Gastrocnemius medialis (tissue), 4 donors: ENCODE measurements around the gene ULBP3. TPM values are rescaled to one million over a fixed set of nuclear protein-coding genes. Genes with fewer than 3 reads are reported as not detected.
A peak's percentile ranks its signal among the peaks of the same experiment; 100 is the strongest.
"Not testable (repeated sequence)": the region's sequence is repeated elsewhere in the genome, so short reads cannot be mapped to it uniquely, and the experiment has no call there.

Experiments
- ATAC-seq, 2 donors: fragments of 150-250 bp; one replicate each; pipeline ENCODE4 v1.9.1; 2016
- DNase-seq, 2 donors: peaks; one replicate each; pipeline ENCODE4 v3.0.0-alpha.2; 2019
- H3K27ac ChIP-seq, 4 donors: fragments of 200-600 bp; sonication (generic); 1 replicate in 1 of 4; 2 replicates in 3 of 4; pipeline ENCODE4 v1.5.1; 2016 to 2018; ENCODE audit warnings: mild to moderate bottlenecking in 2 of 4, moderate library complexity in 1 of 4
- H3K27me3 ChIP-seq, 3 donors: fragments of 200-600 bp; sonication (generic) in 2 of 3; 1 replicate in 1 of 3; 2 replicates in 2 of 3; pipeline versions ENCODE4 v1.5.1 to v1.6.0; 2016 to 2019; ENCODE audit warnings: mild to moderate bottlenecking in 1 of 3, moderate library complexity in 1 of 3
- H3K36me3 ChIP-seq, 2 donors: fragments of 200-600 bp; sonication (generic) in 1 of 2; one replicate each; pipeline ENCODE4 v1.5.1; 2017 to 2018
- H3K4me1 ChIP-seq, 2 donors: fragments of 200-600 bp; sonication (generic) in 1 of 2; one replicate each; pipeline ENCODE4 v1.5.1; 2016 to 2017; ENCODE audit warnings: mild to moderate bottlenecking in 2 of 2
- H3K4me3 ChIP-seq, 4 donors: fragments of 200-600 bp; sonication (generic) in 3 of 4; 1 replicate in 1 of 4; 2 replicates in 3 of 4; pipeline ENCODE4 v1.5.1; 2016 to 2019; ENCODE audit warnings: mild to moderate bottlenecking in 2 of 4
- H3K9me3 ChIP-seq, 3 donors: fragments of 200-600 bp; sonication (generic) in 2 of 3; 1 replicate in 1 of 3; 2 replicates in 2 of 3; pipeline ENCODE4 v1.5.1; 2016 to 2019
- CTCF ChIP-seq, 5 experiments: fragments of 450-650 bp in 3 of 5; fragments of 200-600 bp in 2 of 5; sonication (generic) in 2 of 5; IDR thresholded peaks in 4 of 5; conservative IDR thresholded peaks in 1 of 5; 1 replicate in 4 of 5; 2 replicates in 1 of 5; pipeline ENCODE4 v1.5.1; 2016 to 2019; ENCODE audit warnings: antibody characterized with exemption in 5 of 5, mild to moderate bottlenecking in 3 of 5, moderate library complexity in 3 of 5
- POLR2A ChIP-seq, 2 donors: fragments of 450-650 bp; IDR thresholded peaks; one replicate each; pipeline ENCODE4 v1.6.1; 2017; ENCODE audit warnings: antibody characterized with exemption in 2 of 2, mild to moderate bottlenecking in 2 of 2, moderate library complexity in 2 of 2
- in situ Hi-C, 4 donors: fragments of 200-750 bp; cut with MboI; loops; one replicate each; pipeline versions ENCODE4 v1.15.0 to v1.8.0; 2017; ENCODE audit warnings: low sequenced_read_pairs in 4 of 4
- intact Hi-C: fragments of 100-400 bp; cut with DNase I; formaldehyde crosslinking; loops from one replicate; pipeline ENCODE4 v1.15.1; 2023; ENCODE audit warnings: low total_unique reads
- total RNA-seq, 4 donors: library from RNA; depleted of rRNA; stranded (reverse); fragments of >200 nt; gene quantifications; one replicate each; pipeline versions ENCODE4 v1.1.0 to v1.2.3, GENCODE V29; 2016

ULBP3 gene
- total RNA-seq, 4 donors from 2014 or later, result 1.1 TPM; not detected in 3

GRCh38 chr6:150027806-150028565 lies 40.9 kb downstream of the ULBP3 start:
- Histone ChIP-seq H3K4me1 (peaks cover 10 to 14% of the 10 kb centered on the region in 2 donors), H3K9me3 (no peaks in the 10 kb centered on the region), H3K36me3 (no peaks in the 10 kb centered on the region), H3K27ac (no peak overlapping the region), H3K27me3 (peaks cover 14 to 24% (median 16%) of the 10 kb centered on the region in 3 donors), H3K4me3 (no peak overlapping the region)
- ATAC-seq (no peak), DNase-seq (no peak)
- TF ChIP-seq POLR2A (IDR thresholded peaks at IDR 0.05), result no peak
- TF ChIP-seq CTCF (IDR thresholded peaks at IDR 0.05 in 4 of 5, conservative IDR thresholded peaks at IDR 0.05 in 1 of 5), result no peak
- in situ Hi-C loops, result no loop called here
- intact Hi-C loops, result no loop called here

- H3K4me1 ChIP-seq, result peaks cover 10 to 14% of the 10 kb centered on the region in 2 donors
- DNase-seq (no peak), ATAC-seq (no peak)
- no peaks in the 10 kb centered on the region for H3K9me3 ChIP-seq
- intact Hi-C loops (no loop called here), in situ Hi-C loops (no loop called here)
- H3K27me3 ChIP-seq, result peaks cover 14 to 24% (median 16%) of the 10 kb centered on the region in 3 donors
- H3K27ac ChIP-seq, result no peak overlapping the region
- no peak for TF ChIP-seq CTCF (IDR thresholded peaks at IDR 0.05 in 4 of 5, conservative IDR thresholded peaks at IDR 0.05 in 1 of 5)
- no peak for TF ChIP-seq POLR2A (IDR thresholded peaks at IDR 0.05)
- H3K4me3 ChIP-seq, result no peak overlapping the region
- no peaks in the 10 kb centered on the region for H3K36me3 ChIP-seq
Observed at GRCh38 chr6:150026976-150027805, 41.7 kb downstream of the ULBP3 start.

GRCh38 chr6:150025201-150025917 lies 43.6 kb downstream of the ULBP3 start, which contains the start of gene RAET1L:
TSS of gene RAET1L (minus strand) at chr6:150025532. CDS start at chr6:150025471, 61 bp downstream.
- Histone ChIP-seq H3K4me3 (peak within 1 kb of the TSS; percentile 27 to 55 (median 40)), H3K27ac (no peak within 1 kb of the TSS), H3K36me3 (no peaks in the 10 kb centered on the region), H3K9me3 (no peaks in the 10 kb centered on the region), H3K27me3 (peaks cover 14 to 24% (median 16%) of the 10 kb centered on the region in 3 donors), H3K4me1 (peaks cover 10 to 14% of the 10 kb centered on the region in 2 donors)
- ATAC-seq (peak in 1 of 2 donors; percentile 80), DNase-seq (no peak)
- intact Hi-C loops (no loop called here), in situ Hi-C loops (no loop called here)
- TF ChIP-seq POLR2A (IDR thresholded peaks at IDR 0.05), result no peak
- TF ChIP-seq CTCF (IDR thresholded peaks at IDR 0.05 in 4 of 5, conservative IDR thresholded peaks at IDR 0.05 in 1 of 5), result no peak

GRCh38 chr6:150024646-150025155 lies 44.2 kb downstream of the ULBP3 start:
- ATAC-seq (no peak), DNase-seq (no peak)
- no peak for TF ChIP-seq POLR2A (IDR thresholded peaks at IDR 0.05)
- TF ChIP-seq CTCF (IDR thresholded peaks at IDR 0.05 in 4 of 5, conservative IDR thresholded peaks at IDR 0.05 in 1 of 5), result no peak
- in situ Hi-C loops, result loop anchor here in 1 of 4 donors (25.0 kb wide), 1 partner anchor 187 kb away; no protein-coding TSS in a partner anchor
- peaks cover 14 to 24% (median 16%) of the 10 kb centered on the region in 3 donors for H3K27me3 ChIP-seq
- no peaks in the 10 kb centered on the region for H3K9me3 ChIP-seq
- no peak overlapping the region for H3K27ac ChIP-seq
- H3K36me3 ChIP-seq, result no peaks in the 10 kb centered on the region
- H3K4me3 ChIP-seq, result no peak overlapping the region
- intact Hi-C loops, result no loop called here
- H3K4me1 ChIP-seq, result peaks cover 10 to 14% of the 10 kb centered on the region in 2 donors

GRCh38 chr6:150024021-150024420 lies 44.9 kb downstream of the ULBP3 start:
- H3K4me3 ChIP-seq, ATAC-seq, DNase-seq, H3K36me3 ChIP-seq, H3K9me3 ChIP-seq, H3K27ac ChIP-seq, intact Hi-C loops: not testable (repeated sequence)
- in situ Hi-C loops, result loop anchor here in 1 of 4 donors (25.0 kb wide), 1 partner anchor 187 kb away; no protein-coding TSS in a partner anchor
- Histone ChIP-seq H3K27me3 (peaks cover 14 to 24% (median 19%) of the 10 kb centered on the region in 3 donors), H3K4me1 (peaks cover 10 to 14% of the 10 kb centered on the region in 2 donors)

GRCh38 chr6:150021870-150022269 lies 47.1 kb downstream of the ULBP3 start:
- in situ Hi-C loops, result loop anchor here in 1 of 4 donors (25.0 kb wide), 1 partner anchor 185 kb away; no protein-coding TSS in a partner anchor
- ATAC-seq, H3K9me3 ChIP-seq, H3K27ac ChIP-seq, intact Hi-C loops, H3K36me3 ChIP-seq, DNase-seq, H3K4me3 ChIP-seq: not testable (repeated sequence)
- Histone ChIP-seq H3K4me1 (peaks cover 10 to 14% of the 10 kb centered on the region in 2 donors), H3K27me3 (peaks cover 14 to 41% (median 25%) of the 10 kb centered on the region in 3 donors)
